Activated B cell treated with CpG ODN at 0.5 μM for 24 hours (primary cell): ENCODE results near the gene OPA3. TPM values are rescaled to one million over a fixed set of nuclear protein-coding genes. Genes with fewer than 3 reads are reported as not detected.
A peak's percentile ranks its signal among the peaks of the same experiment; 100 is the strongest.

Experiments
- ATAC-seq: fragments of 200-7000 bp; cut with Tn5 transposase; one replicate; pipeline ENCODE4 v1.10.0; 2021; ENCODE audit warnings: low read depth, mild to moderate bottlenecking, moderate library complexity
- CTCF ChIA-PET: fragments of 350-600 bp; sonication (Branson Sonifier 250); formaldehyde crosslinking; loops from one replicate; lab custom pipeline; 2021; ENCODE audit warnings: antibody characterized with exemption; lab: Charles Lee
- POLR2A ChIA-PET: fragments of 350-600 bp; sonication (Branson Sonifier 250); formaldehyde crosslinking; loops from one replicate; lab custom pipeline; 2021; ENCODE audit warnings: antibody characterized with exemption; lab: Charles Lee
- DNase-seq: peaks from one replicate; pipeline ENCODE4 v3.0.0; 2022
- H3K27ac Mint-ChIP-seq: one replicate; pipeline ENCODE4 v1.8.0; 2020; ENCODE audit warnings: mixed read lengths
- H3K27me3 Mint-ChIP-seq: one replicate; pipeline ENCODE4 v1.8.0; 2021; ENCODE audit warnings: mixed read lengths
- H3K36me3 Mint-ChIP-seq: one replicate; pipeline ENCODE4 v1.8.0; 2021; ENCODE audit warnings: low read depth, mixed read lengths
- H3K4me1 Mint-ChIP-seq: one replicate; pipeline ENCODE4 v1.8.0; 2021; ENCODE audit warnings: mixed read lengths
- H3K4me3 Mint-ChIP-seq: one replicate; pipeline ENCODE4 v1.8.0; 2020; ENCODE audit warnings: mild to moderate bottlenecking, mixed read lengths
- H3K9me3 Mint-ChIP-seq: one replicate; pipeline ENCODE4 v1.8.0; 2020; ENCODE audit warnings: mixed read lengths
- intact Hi-C: fragments of 100-400 bp; cut with micrococcal nuclease; formaldehyde crosslinking; loops from one replicate; pipeline ENCODE4 v1.15.1; 2024
- total RNA-seq: library from RNA; stranded (reverse); gene quantifications from 2 replicates; pipeline ENCODE4 v1.2.3, GENCODE V29; 2022
- TF ChIP-seq, protein P1 (sequence below): fragments of 200-600 bp; IDR thresholded peaks from one replicate; pipeline ENCODE4 v1.8.0; 2022; ENCODE audit warnings: antibody characterized with exemption, mild to moderate bottlenecking

OPA3 gene
- total RNA-seq, 1 donor from 2014 or later = 14.4 TPM

DNA sequence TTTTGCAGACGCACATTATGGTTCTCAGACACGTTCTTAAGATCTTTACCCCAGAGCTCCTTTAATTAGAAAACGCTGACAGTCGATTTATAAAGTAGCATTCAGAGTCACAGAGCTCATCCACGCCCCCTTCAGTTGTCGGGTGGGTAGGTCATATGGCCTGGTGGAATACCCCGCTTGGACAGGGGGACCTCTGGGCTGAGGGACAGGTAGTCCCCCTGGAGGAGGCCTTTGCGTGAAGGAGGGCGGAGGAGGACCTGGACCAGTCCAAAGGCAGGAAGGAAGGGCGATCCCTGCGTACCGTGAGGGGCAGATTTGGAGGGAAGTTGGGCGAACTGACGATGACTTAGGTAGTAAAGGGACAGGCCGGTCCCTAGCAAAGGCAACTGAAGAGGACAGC is 56.9 kb downstream of the OPA3 start:
- ChIA-PET CTCF (interaction anchor here (2.2 kb wide), 1 partner anchor 31 kb away, joined by 7 read pairs; no protein-coding TSS in a partner anchor), POLR2A (interaction anchor here (0.6 to 2.4 kb wide), 5 partner anchors 11 to 242 kb away, joined by 3 to 11 read pairs (median 4); partner anchors contain the start of genes RTN2 and SIX5)
- no peak overlapping the region for H3K4me3 Mint-ChIP-seq
- TF ChIP-seq, protein P1, sequence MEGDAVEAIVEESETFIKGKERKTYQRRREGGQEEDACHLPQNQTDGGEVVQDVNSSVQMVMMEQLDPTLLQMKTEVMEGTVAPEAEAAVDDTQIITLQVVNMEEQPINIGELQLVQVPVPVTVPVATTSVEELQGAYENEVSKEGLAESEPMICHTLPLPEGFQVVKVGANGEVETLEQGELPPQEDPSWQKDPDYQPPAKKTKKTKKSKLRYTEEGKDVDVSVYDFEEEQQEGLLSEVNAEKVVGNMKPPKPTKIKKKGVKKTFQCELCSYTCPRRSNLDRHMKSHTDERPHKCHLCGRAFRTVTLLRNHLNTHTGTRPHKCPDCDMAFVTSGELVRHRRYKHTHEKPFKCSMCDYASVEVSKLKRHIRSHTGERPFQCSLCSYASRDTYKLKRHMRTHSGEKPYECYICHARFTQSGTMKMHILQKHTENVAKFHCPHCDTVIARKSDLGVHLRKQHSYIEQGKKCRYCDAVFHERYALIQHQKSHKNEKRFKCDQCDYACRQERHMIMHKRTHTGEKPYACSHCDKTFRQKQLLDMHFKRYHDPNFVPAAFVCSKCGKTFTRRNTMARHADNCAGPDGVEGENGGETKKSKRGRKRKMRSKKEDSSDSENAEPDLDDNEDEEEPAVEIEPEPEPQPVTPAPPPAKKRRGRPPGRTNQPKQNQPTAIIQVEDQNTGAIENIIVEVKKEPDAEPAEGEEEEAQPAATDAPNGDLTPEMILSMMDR = no peak
- H3K36me3 Mint-ChIP-seq = peaks cover 48% of the 10 kb centered on the region
- peak overlapping the region; percentile 30 for H3K27ac Mint-ChIP-seq
- no peaks in the 10 kb centered on the region for H3K9me3 Mint-ChIP-seq
- no peak for DNase-seq
- no peaks in the 10 kb centered on the region for H3K27me3 Mint-ChIP-seq
- H3K4me1 Mint-ChIP-seq = peaks cover 31% of the 10 kb centered on the region
- ATAC-seq = no peak
- intact Hi-C loops = no loop called here

GRCh38 chr19:45526971-45527370 is 57.6 kb downstream of the OPA3 start:
- no peak for ATAC-seq
- TF ChIP-seq, protein P1 = no peak
- peaks cover 31% of the 10 kb centered on the region for H3K4me1 Mint-ChIP-seq
- H3K4me3 Mint-ChIP-seq = no peak overlapping the region
- no peaks in the 10 kb centered on the region for H3K9me3 Mint-ChIP-seq
- intact Hi-C loops = no loop called here
- H3K27ac Mint-ChIP-seq = peak overlapping the region; percentile 59
- H3K27me3 Mint-ChIP-seq = no peaks in the 10 kb centered on the region
- DNase-seq = no peak
- H3K36me3 Mint-ChIP-seq = peaks cover 53% of the 10 kb centered on the region
- ChIA-PET POLR2A (interaction anchor here (0.7 to 2.4 kb wide), 4 partner anchors 10 to 242 kb away, joined by 3 to 11 read pairs (median 5); partner anchors contain the start of genes RTN2 and SIX5), CTCF (interaction anchor here (2.2 kb wide), 1 partner anchor 31 kb away, joined by 7 read pairs; no protein-coding TSS in a partner anchor)

- ChIA-PET POLR2A (interaction anchor here (1.6 kb wide), 1 partner anchor 9 kb away, joined by 3 read pairs; no protein-coding TSS in a partner anchor), CTCF (interaction anchor here (2.2 kb wide), 1 partner anchor 32 kb away, joined by 7 read pairs; no protein-coding TSS in a partner anchor)
- no peak overlapping the region for H3K27ac Mint-ChIP-seq
- H3K4me1 Mint-ChIP-seq = peaks cover 31% of the 10 kb centered on the region
- no peaks in the 10 kb centered on the region for H3K9me3 Mint-ChIP-seq
- H3K36me3 Mint-ChIP-seq = peaks cover 59% of the 10 kb centered on the region
- TF ChIP-seq, protein P1 = no peak
- ATAC-seq = no peak
- no peaks in the 10 kb centered on the region for H3K27me3 Mint-ChIP-seq
- intact Hi-C loops = no loop called here
- DNase-seq = no peak
- H3K4me3 Mint-ChIP-seq = no peak overlapping the region
These were observed 58.5 kb downstream of the OPA3 start for GRCh38 chr19:45526143-45526542.

DNA sequence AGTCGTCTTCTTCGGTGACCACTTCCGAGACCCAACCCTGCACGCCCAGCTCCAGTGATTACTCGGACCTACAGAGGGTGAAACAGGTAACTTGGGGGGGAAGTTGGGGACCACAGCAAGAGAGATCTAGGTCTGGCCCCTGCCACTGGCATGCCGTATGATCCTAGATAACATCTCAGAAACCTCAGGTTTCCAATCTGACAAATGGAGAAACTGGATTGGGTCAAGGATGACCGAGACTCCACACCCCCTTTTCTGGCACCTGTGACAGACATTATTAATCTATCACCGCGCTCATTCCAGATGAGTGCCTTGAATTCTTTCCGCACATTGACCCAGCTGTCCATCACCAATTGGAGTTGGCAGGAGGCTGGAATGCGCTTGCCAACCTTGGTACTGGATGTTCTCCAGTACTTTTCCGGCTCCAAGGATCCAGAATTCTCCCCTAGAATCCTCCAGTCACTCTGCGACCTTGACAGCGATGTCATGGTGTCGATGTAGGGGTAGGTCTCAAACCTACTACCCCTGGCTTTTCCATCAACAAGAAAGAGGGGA is 60.0 kb downstream of the OPA3 start:
- TF ChIP-seq, protein P1 = no peak
- intact Hi-C loops = no loop called here
- ChIA-PET POLR2A (interaction anchor here (0.6 kb wide), 2 partner anchors 59 to 143 kb away, joined by 3 to 5 read pairs; partner anchors contain the start of gene GIPR), CTCF (interaction anchor here (0.7 to 1.4 kb wide), 3 partner anchors 9 to 119 kb away, joined by 3 to 4 read pairs (median 3); no protein-coding TSS in a partner anchor)
- no peaks in the 10 kb centered on the region for H3K27me3 Mint-ChIP-seq
- ATAC-seq (no peak), DNase-seq (no peak)
- H3K9me3 Mint-ChIP-seq = no peaks in the 10 kb centered on the region
- peaks cover 69% of the 10 kb centered on the region for H3K36me3 Mint-ChIP-seq
- H3K27ac Mint-ChIP-seq = peak overlapping the region; percentile 71
- peaks cover 31% of the 10 kb centered on the region for H3K4me1 Mint-ChIP-seq
- H3K4me3 Mint-ChIP-seq = no peak overlapping the region

GRCh38 chr19:45523642-45524256 is 60.9 kb downstream of the OPA3 start:
- H3K9me3 Mint-ChIP-seq = no peaks in the 10 kb centered on the region
- no peaks in the 10 kb centered on the region for H3K27me3 Mint-ChIP-seq
- TF ChIP-seq, protein P1 = peak; percentile 58
- peaks cover 71% of the 10 kb centered on the region for H3K36me3 Mint-ChIP-seq
- intact Hi-C loops = loop anchor here (1.0 kb wide), 7 partner anchors 16 to 170 kb away; partner anchors contain the start of genes OPA3 and VASP
- ATAC-seq = peak; percentile 98
- ChIA-PET POLR2A (interaction anchor here (0.6 kb wide), 2 partner anchors 59 to 144 kb away, joined by 3 to 5 read pairs; partner anchors contain the start of gene GIPR), CTCF (interaction anchor here (0.7 to 1.4 kb wide), 3 partner anchors 8 to 120 kb away, joined by 3 to 4 read pairs (median 3); no protein-coding TSS in a partner anchor)
- H3K27ac Mint-ChIP-seq = peak overlapping the region; percentile 71
- DNase-seq = peak; percentile 62
- peaks cover 25% of the 10 kb centered on the region for H3K4me1 Mint-ChIP-seq
- H3K4me3 Mint-ChIP-seq = no peak overlapping the region
